HG03108 (cell line): ENCODE results near the gene HSDL2.
"Not testable (repeated sequence)": the region's sequence is repeated elsewhere in the genome, so short reads cannot be mapped to it uniquely, and the experiment has no call there.

Source experiments
- ATAC-seq: cut with Tn5 transposase; IDR thresholded peaks from one replicate; pipeline ENCODE4 v1.9.1; 2021; ENCODE audit warnings: moderate library complexity; ENCODE audit not compliant: unreplicated experiment

HSDL2 gene

GRCh38 chr9:112494153-112494552 is 114.2 kb downstream of the HSDL2 start:
- no peak for ATAC-seq

- ATAC-seq, result no peak
Observed at GRCh38 chr9:112495614-112496013, 115.7 kb downstream of the HSDL2 start.

- ATAC-seq, result no peak
Observed at GRCh38 chr9:112496074-112496722, 116.3 kb downstream of the HSDL2 start.

- no peak for ATAC-seq
Observed at GRCh38 chr9:112500842-112501241, 120.9 kb downstream of the HSDL2 start.

GRCh38 chr9:112501287-112501686 is 121.4 kb downstream of the HSDL2 start:
- ATAC-seq, result no peak

- ATAC-seq, result no peak
Observed at GRCh38 chr9:112502175-112502946, 122.5 kb downstream of the HSDL2 start.

GRCh38 chr9:112503170-112503569 is 123.3 kb downstream of the HSDL2 start:
- ATAC-seq, result no peak

- ATAC-seq, result no peak
Observed at GRCh38 chr9:112505086-112505485, 125.2 kb downstream of the HSDL2 start.

- no peak for ATAC-seq
Observed at GRCh38 chr9:112505607-112506006, 125.7 kb downstream of the HSDL2 start.

- no peak for ATAC-seq
Observed at GRCh38 chr9:112506571-112506970, 126.7 kb downstream of the HSDL2 start.

- ATAC-seq, result no peak
Observed at GRCh38 chr9:112507001-112507680, 127.2 kb downstream of the HSDL2 start.

- no peak for ATAC-seq
Observed at GRCh38 chr9:112508377-112508776, 128.5 kb downstream of the HSDL2 start.

GRCh38 chr9:112512377-112512776 is 132.5 kb downstream of the HSDL2 start:
- not testable (repeated sequence) for ATAC-seq

- no peak for ATAC-seq
Observed at GRCh38 chr9:112516769-112517168, 136.9 kb downstream of the HSDL2 start.

GRCh38 chr9:112520069-112520468 is 140.2 kb downstream of the HSDL2 start:
- no peak for ATAC-seq

GRCh38 chr9:112520656-112521055 is 140.7 kb downstream of the HSDL2 start:
- ATAC-seq, result no peak
